HepG2 (cell line): Measurements from ENCODE around the gene CTF1. TPM values are rescaled to one million over a fixed set of nuclear protein-coding genes. Genes with fewer than 3 reads are reported as not detected.
A peak's percentile ranks its signal among the peaks of the same experiment; 100 is the strongest.

ENCODE experiments used
- ASH2L ChIP-seq: fragments of 300-600, 200-600 bp; sonication (generic); IDR thresholded peaks from 2 replicates; pipeline ENCODE4 v1.7.0; 2017; ENCODE audit warnings: low read depth, mild to moderate bottlenecking, moderate library complexity, mixed read lengths, low read length; ENCODE audit not compliant: insufficient read length
- CCAR2 ChIP-seq: fragments of 200-400 bp; formaldehyde crosslinking; optimal IDR thresholded peaks from 2 replicates; pipeline ENCODE3; 2018; ENCODE audit warnings: low read depth, mild to moderate bottlenecking, low read length, moderate library complexity
- DNMT1 ChIP-seq: sonication (generic); formaldehyde crosslinking; IDR thresholded peaks from 2 replicates; pipeline ENCODE4 v1.5.1; 2020; ENCODE audit warnings: mild to moderate bottlenecking, missing genetic modification reagents
- FUBP1 ChIP-seq: sonication (generic); formaldehyde crosslinking; IDR thresholded peaks from 2 replicates; pipeline ENCODE4 v1.5.1; 2020; ENCODE audit warnings: missing genetic modification reagents, mild to moderate bottlenecking, borderline replicate concordance
- KAT8 ChIP-seq: IDR thresholded peaks from 2 replicates; pipeline ENCODE4 v1.6.1; 2016; ENCODE audit warnings: missing genetic modification reagents, missing compliant biosample characterization
- MIXL1 ChIP-seq: IDR thresholded peaks from 2 replicates; pipeline ENCODE4 v1.6.1; 2016
- NR3C1 ChIP-seq: sonication (generic); formaldehyde crosslinking; IDR thresholded peaks from 2 replicates; pipeline ENCODE4 v1.4.0; 2020; ENCODE audit warnings: missing genetic modification reagents
- POLR2A ChIP-seq, 2 experiments: IDR thresholded peaks; 2 replicates each; pipeline ENCODE4 v1.6.1; 2011; ENCODE audit warnings: low read depth in 2 of 2, low read length in 2 of 2, mild to moderate bottlenecking in 1 of 2, moderate library complexity in 1 of 2; ENCODE audit not compliant: insufficient read depth in 1 of 2
- POLR2AphosphoS2 ChIP-seq: IDR thresholded peaks from 2 replicates; pipeline ENCODE4 v1.6.1; 2011; ENCODE audit warnings: low read depth, low read length, improper control_type of control experiment
- ZBTB26 ChIP-seq: IDR thresholded peaks from 2 replicates; pipeline ENCODE4 v1.6.1; 2016; ENCODE audit warnings: missing compliant biosample characterization, missing genetic modification reagents, borderline replicate concordance
- ZBTB44 ChIP-seq: sonication (generic); formaldehyde crosslinking; IDR thresholded peaks from 2 replicates; pipeline ENCODE4 v1.4.0; 2020; ENCODE audit warnings: missing genetic modification reagents
- ZNF576 ChIP-seq: sonication (generic); formaldehyde crosslinking; IDR thresholded peaks from 2 replicates; pipeline ENCODE4 v1.4.0; 2020; ENCODE audit warnings: mild to moderate bottlenecking, missing genetic modification reagents
- ZNF577 ChIP-seq: sonication (generic); formaldehyde crosslinking; IDR thresholded peaks from 2 replicates; pipeline ENCODE4 v1.4.0; 2020; ENCODE audit warnings: mild to moderate bottlenecking, low read depth, missing genetic modification reagents, borderline replicate concordance
- ZNF687 ChIP-seq: sonication (generic); formaldehyde crosslinking; IDR thresholded peaks from 2 replicates; pipeline ENCODE4 v1.5.1; 2020; ENCODE audit warnings: mild to moderate bottlenecking, missing genetic modification reagents, moderate library complexity
- ZNF770 ChIP-seq: sonication (generic); formaldehyde crosslinking; IDR thresholded peaks from 2 replicates; pipeline ENCODE4 v1.5.0; 2020; ENCODE audit warnings: mild to moderate bottlenecking, missing genetic modification reagents
- ZSCAN22 ChIP-seq: sonication (generic); formaldehyde crosslinking; IDR thresholded peaks from 2 replicates; pipeline ENCODE4 v1.4.0; 2020; ENCODE audit warnings: mild to moderate bottlenecking, missing genetic modification reagents
- polyA plus RNA-seq, 8 experiments: library from polyadenylated mRNA; depleted of rRNA in 3 of 8; stranded (reverse) in 7 of 8; unstranded in 1 of 8; fragments of >200 nt; fragmentation: Illumina TruSeq in 4 of 8; extraction: Trizol in 4 of 8; gene quantifications; 2 replicates each; pipeline versions ENCODE4 v1.2.1 to v1.2.3, GENCODE V29; 2011 to 2016; ENCODE audit warnings: low read depth in 4 of 8, missing spikeins in 1 of 8, mixed read lengths in 1 of 8; ENCODE audit not compliant: insufficient read depth in 1 of 8
- total RNA-seq, 5 experiments: library from RNA; depleted of rRNA; stranded (reverse); fragments of >200 nt; fragmentation: Illumina TruSeq; extraction: Trizol; gene quantifications; 2 replicates each; pipeline ENCODE4 v1.2.3, GENCODE V29; 2016; ENCODE audit warnings: low read depth in 1 of 5

CTF1 gene
- total and polyA plus RNA-seq, 2 of the 13 experiments (the other 11 are each of a cell fraction or from before 2014, with no cell fraction given) = 0.13 to 1.8 TPM

GRCh38 chr16:30949650-30950515 lies 53.5 kb downstream of the CTF1 start (continued):
- 0 out of 2 replicates have a peak, but pooled peaks have one; percentile 54 for TF ChIP-seq ZBTB44 (CRISPR knock-in tag)
- TF ChIP-seq ZNF577 (CRISPR knock-in tag) = no peak
- peak; percentile 64 for TF ChIP-seq CCAR2
- TF ChIP-seq ZNF576 (CRISPR knock-in tag) = no peak
- peak; percentile 88 for TF ChIP-seq ZNF770 (CRISPR knock-in tag)
- TF ChIP-seq POLR2A (IDR thresholded peaks at IDR 0.05; ENCODE audit: insufficient read depth in 1 of 2, low read depth in 2 of 2, low read length in 2 of 2) = peak in 1 of 2 experiments; percentile 93; a peak in 2 of 4 replicates
- no peak for TF ChIP-seq ASH2L
- no peak for TF ChIP-seq ZSCAN22 (CRISPR knock-in tag)
- peak; percentile 76 for TF ChIP-seq MIXL1 (CRISPR knock-in tag)
- TF ChIP-seq NR3C1 = no peak
- no peak for TF ChIP-seq POLR2AphosphoS2
- TF ChIP-seq FUBP1 (CRISPR knock-in tag) = no peak; the same call in 1 of the 2 replicates
- TF ChIP-seq KAT8 = peak; percentile 91
- peak; percentile 89 for TF ChIP-seq ZBTB26
- TF ChIP-seq DNMT1 (CRISPR knock-in tag) = peak; percentile 38; the same call in 1 of the 2 replicates
- peak; percentile 97 for TF ChIP-seq ZNF687 (CRISPR knock-in tag)
